Dendritic cell treated with granulocyte-macrophage colony-stimulating factor and Interleukin-4, amounts not matched to agents 40 ng/mL and 50 ng/mL, for 4 days (primary cell): Measurements from ENCODE around the gene ABCC4.

Experiments
- H3K27ac Mint-ChIP-seq: one replicate; pipeline ENCODE4 v1.8.0; 2022; ENCODE audit warnings: mild to moderate bottlenecking, mixed read lengths
- H3K27me3 Mint-ChIP-seq: one replicate; pipeline ENCODE4 v1.8.0; 2022; ENCODE audit warnings: mild to moderate bottlenecking, mixed read lengths
- H3K36me3 Mint-ChIP-seq: one replicate; pipeline ENCODE4 v1.8.0; 2022; ENCODE audit warnings: low read depth, mixed read lengths
- H3K4me1 Mint-ChIP-seq: one replicate; pipeline ENCODE4 v1.8.0; 2022; ENCODE audit warnings: low read depth, mixed read lengths
- H3K4me3 Mint-ChIP-seq: one replicate; pipeline ENCODE4 v1.8.0; 2022; ENCODE audit warnings: mild to moderate bottlenecking, moderate library complexity, mixed read lengths
- H3K9me3 Mint-ChIP-seq: one replicate; pipeline ENCODE4 v1.8.0; 2022; ENCODE audit warnings: mixed read lengths
- intact Hi-C: fragments of 100-400 bp; cut with micrococcal nuclease; formaldehyde crosslinking; loops from one replicate; pipeline ENCODE4 v1.15.0; 2022

ABCC4 gene

DNA sequence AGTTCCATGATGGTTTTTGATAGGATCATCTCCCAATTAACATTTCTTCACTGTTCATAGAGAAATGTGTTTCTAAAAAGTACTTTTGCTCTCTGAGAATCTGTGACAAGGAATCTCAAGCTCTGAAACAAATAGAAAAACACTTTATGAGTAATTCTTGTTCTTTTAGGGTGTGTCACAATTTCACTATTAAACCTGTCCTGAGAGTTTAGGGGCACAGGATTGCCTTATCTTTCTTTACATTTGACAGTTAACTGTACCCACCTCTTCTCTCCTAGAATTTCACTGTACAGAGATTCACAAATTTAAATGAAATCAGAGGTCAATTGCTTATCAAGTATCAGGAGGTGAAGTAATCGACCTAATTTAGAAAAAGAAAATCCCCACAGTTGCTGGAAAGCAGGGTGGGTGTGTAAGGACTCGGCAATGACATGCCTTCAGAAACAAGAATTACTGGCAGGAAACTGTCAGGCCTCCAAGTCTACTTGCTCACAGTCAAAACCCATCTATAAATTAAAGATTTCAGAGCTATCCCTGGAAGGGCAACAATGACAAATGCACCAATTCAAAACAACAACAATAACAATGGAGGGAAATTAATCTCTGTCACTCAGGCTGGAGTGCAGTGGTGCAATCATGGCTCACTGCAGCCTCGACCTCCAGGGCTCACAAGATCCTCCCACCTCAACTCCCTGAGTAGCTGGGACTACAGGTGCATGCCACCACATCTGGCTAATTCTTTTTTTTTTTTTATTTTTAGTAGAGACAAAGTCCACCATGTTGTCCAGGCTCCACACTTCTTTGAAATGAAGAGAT lies 250.2 kb downstream of the ABCC4 start:
- Mint-ChIP-seq H3K27ac (no peak overlapping the region), H3K4me3 (no peak overlapping the region), H3K27me3 (no peaks in the 10 kb centered on the region), H3K36me3 (peaks cover 5% of the 10 kb centered on the region), H3K9me3 (no peaks in the 10 kb centered on the region), H3K4me1 (no peaks in the 10 kb centered on the region)
- intact Hi-C loops: no loop called here

DNA sequence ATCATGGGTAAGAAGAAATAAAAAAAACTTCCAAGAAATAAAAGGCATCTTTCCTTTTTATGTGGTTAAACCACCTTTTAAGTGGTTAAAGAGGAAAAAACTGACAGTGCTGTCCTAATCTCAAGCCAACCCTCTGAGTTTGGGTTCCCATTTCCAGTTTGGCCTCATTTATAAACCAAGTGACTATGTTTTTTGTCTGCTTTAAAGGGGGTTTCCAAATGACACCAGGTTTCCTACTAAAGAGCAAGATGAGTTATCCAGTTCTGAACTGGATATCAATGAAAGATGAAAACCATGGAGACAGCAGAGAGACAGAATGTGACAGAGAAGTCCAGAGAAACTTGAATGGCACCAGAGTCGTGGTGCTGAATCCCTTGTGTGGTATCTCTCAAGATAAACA lies 251.5 kb downstream of the ABCC4 start:
- no peak overlapping the region for H3K4me3 Mint-ChIP-seq
- H3K36me3 Mint-ChIP-seq: peaks cover 5% of the 10 kb centered on the region
- H3K9me3 Mint-ChIP-seq: no peaks in the 10 kb centered on the region
- no peaks in the 10 kb centered on the region for H3K27me3 Mint-ChIP-seq
- intact Hi-C loops: no loop called here
- H3K4me1 Mint-ChIP-seq: no peaks in the 10 kb centered on the region
- H3K27ac Mint-ChIP-seq: no peak overlapping the region

DNA sequence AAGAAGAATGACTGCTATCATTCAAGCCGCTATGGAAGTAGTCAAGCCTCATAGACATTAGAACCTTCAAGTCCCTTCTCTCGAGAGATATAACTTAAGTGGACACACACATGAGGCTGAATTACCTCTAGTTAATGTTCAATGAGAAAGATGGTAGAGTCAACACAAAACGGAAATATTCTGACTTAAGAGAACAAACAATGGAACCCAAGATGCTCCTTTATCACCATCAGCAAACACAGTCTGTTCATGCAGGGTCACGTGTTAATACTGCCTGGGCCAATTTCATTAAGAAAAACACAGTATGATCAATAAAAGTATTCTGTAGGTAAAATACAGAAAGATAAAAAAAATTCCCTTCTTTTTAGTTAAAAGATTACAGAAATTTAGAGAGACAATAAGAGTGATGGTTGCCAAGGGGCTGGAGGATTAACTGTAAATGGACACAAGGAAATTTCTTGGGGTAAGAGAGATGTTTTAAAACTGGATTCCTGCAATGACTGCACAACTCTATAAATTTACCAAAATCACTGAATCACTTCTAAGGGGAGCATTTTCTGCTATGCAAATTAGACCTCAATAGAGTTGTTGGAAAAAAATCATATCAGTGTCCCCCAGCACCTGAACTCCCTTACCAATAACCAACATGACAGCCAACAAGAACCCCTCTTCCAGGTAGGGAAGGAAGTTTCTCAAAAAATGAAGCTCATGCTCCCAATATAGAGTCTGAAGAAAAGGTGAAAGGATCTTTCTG lies 256.6 kb downstream of the ABCC4 start:
- Mint-ChIP-seq H3K27me3 (no peaks in the 10 kb centered on the region), H3K27ac (no peak overlapping the region), H3K4me3 (no peak overlapping the region), H3K36me3 (peaks cover 42% of the 10 kb centered on the region), H3K4me1 (no peaks in the 10 kb centered on the region), H3K9me3 (no peaks in the 10 kb centered on the region)
- intact Hi-C loops: no loop called here

DNA sequence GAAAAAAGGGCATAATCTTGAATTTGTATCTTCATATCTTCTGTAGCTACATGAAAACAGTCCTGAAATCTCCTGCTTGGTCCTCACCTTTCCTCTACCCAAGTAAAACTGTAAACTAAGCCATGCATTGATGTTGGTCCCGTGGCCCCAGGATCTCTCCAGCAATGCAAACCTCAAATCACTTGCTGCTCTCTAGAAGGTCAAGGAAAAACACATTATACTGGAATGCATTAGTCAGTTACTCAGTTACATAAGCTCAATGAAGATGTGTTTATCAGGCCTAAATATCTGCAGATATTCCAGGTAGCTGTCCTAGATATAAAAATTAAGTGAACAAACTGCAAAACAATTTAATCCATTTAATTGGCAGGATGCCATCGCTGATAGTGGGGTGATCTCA lies 261.8 kb downstream of the ABCC4 start:
- no peak overlapping the region for H3K4me3 Mint-ChIP-seq
- H3K27me3 Mint-ChIP-seq: no peaks in the 10 kb centered on the region
- no peaks in the 10 kb centered on the region for H3K4me1 Mint-ChIP-seq
- H3K27ac Mint-ChIP-seq: no peak overlapping the region
- intact Hi-C loops: no loop called here
- peaks cover 52% of the 10 kb centered on the region for H3K36me3 Mint-ChIP-seq
- H3K9me3 Mint-ChIP-seq: no peaks in the 10 kb centered on the region

DNA sequence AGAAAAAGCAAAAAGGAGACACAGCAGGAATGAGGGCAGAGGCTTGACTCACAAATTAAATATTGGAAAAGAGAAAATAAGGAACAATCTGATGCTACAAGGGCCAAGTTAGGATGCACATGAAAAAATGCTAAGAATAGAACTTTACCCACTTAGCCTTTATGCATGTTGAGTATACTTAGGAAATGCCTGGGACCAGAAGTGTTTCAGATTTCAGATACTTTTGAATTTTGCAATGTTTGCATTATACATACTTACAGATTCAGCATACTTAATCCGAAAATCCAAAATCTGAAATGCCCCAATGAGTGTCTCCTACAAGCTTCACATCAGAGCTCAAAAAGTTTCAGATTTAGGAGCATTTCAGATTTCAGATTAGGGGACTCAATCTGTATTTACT lies 262.3 kb downstream of the ABCC4 start:
- no peaks in the 10 kb centered on the region for H3K9me3 Mint-ChIP-seq
- H3K4me1 Mint-ChIP-seq: no peaks in the 10 kb centered on the region
- peaks cover 57% of the 10 kb centered on the region for H3K36me3 Mint-ChIP-seq
- no peaks in the 10 kb centered on the region for H3K27me3 Mint-ChIP-seq
- H3K27ac Mint-ChIP-seq: no peak overlapping the region
- intact Hi-C loops: no loop called here
- H3K4me3 Mint-ChIP-seq: no peak overlapping the region

DNA sequence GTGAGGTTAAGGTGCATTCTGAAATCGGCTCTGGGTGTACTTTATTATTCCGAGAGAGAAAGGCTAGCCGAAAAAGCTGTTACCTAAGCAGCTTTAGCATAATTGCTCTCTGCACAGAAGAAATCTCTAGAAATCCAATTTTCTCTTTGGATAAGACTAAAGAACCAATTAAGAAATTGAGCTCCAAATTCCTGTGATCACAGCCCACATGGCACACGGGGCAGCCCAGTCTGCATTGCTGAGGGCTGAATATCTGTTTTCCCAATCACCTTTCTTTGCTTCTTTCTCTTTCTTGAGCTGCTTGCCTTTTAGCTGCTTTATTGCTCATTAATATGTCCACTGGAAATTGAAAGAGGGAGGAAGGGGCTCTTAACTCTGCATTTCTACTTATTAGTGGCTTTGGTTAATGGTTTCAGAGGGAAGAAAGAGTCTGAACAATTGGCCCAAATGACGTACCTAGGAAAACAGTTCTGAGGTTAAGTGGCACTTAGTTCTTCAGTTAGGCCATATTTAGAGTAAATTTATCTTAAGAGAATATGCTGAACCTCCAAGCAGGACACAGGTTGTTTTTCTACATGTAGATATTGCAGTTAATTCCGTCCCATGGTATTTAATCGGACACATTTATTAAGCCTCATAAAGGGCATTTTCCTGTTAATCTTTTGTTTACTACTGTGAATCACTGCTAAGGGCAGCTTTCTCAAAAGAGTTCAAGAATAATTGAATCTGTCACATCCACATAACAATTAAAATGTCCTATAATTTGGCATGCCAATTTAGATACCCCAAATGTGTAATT lies 265.7 kb downstream of the ABCC4 start:
- Mint-ChIP-seq H3K27ac (no peak overlapping the region), H3K4me1 (no peaks in the 10 kb centered on the region), H3K4me3 (no peak overlapping the region), H3K27me3 (no peaks in the 10 kb centered on the region), H3K9me3 (no peaks in the 10 kb centered on the region), H3K36me3 (peaks cover 33% of the 10 kb centered on the region)
- intact Hi-C loops: no loop called here

DNA sequence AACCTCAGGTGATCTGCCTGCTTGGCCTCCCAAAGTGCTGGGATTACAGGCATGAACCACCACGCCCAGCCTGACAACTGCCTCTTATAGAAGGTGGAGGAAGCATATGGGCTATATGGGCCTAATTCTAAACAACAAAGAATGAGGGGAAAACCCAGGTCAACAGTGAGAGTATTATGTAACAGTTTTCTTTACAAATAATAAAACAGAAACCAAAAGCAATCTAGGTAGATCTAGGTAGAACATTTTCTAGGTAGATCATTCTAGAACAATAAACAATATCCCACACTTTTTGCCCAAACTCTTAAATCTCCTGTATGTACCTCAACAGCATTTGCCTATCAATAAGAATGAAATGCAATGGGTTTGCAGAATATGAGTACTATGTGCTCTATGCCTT lies 267.4 kb downstream of the ABCC4 start:
- Mint-ChIP-seq H3K27me3 (no peaks in the 10 kb centered on the region), H3K4me1 (no peaks in the 10 kb centered on the region), H3K9me3 (no peaks in the 10 kb centered on the region), H3K36me3 (peaks cover 24% of the 10 kb centered on the region), H3K27ac (no peak overlapping the region), H3K4me3 (no peak overlapping the region)
- intact Hi-C loops: no loop called here

DNA sequence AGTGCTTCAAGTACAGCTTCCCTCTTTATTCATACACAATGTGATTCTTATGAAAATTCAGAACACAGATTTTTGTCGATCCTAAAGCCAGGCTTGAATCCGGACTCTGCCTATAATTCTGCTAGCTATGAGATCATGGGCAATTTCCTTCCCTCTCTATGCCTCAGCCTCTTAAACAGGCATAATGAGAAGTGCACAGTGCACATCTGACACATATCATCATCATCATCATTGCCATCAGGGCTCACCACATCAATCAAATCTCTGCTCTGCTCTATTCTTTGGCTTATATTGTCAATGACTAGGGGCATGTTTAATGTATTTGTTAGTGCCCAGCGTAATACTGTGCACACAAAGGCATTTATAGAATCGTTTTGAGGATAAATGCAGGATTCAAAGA lies 269.1 kb downstream of the ABCC4 start:
- no peaks in the 10 kb centered on the region for H3K4me1 Mint-ChIP-seq
- no peaks in the 10 kb centered on the region for H3K27me3 Mint-ChIP-seq
- peaks cover 20% of the 10 kb centered on the region for H3K36me3 Mint-ChIP-seq

DNA sequence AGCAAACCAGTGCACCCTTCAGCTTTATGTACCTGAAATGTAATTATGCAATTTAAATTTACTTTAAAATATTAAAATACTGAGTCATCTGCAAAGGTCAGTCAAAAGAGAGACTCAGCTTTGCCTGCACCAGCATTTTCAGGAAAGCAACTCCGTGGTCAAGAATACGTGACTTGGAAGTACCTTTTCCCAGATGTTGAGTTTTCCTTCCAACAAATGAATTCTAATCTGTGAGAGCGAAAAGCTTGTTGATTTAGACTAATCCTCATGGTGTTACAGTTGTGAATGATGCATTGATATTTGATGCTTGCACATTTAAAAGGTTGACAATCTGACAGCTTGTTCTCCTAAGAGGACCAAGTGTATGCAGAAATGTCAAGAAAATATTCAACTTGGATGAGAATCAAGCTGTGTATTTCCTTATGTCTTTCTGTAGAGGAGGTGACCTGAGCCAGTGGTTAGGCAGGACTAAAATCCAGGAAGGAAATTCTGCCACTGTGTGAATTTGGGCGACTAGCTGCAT lies 270.4 kb downstream of the ABCC4 start:
- H3K27ac Mint-ChIP-seq: no peak overlapping the region
- intact Hi-C loops: no loop called here
- no peaks in the 10 kb centered on the region for H3K27me3 Mint-ChIP-seq
- no peaks in the 10 kb centered on the region for H3K9me3 Mint-ChIP-seq
- no peak overlapping the region for H3K4me3 Mint-ChIP-seq
- peaks cover 20% of the 10 kb centered on the region for H3K36me3 Mint-ChIP-seq
- no peaks in the 10 kb centered on the region for H3K4me1 Mint-ChIP-seq

More for the DNA sequence above, 269.1 kb downstream of the ABCC4 start:
- Mint-ChIP-seq H3K27ac (no peak overlapping the region), H3K9me3 (no peaks in the 10 kb centered on the region), H3K4me3 (no peak overlapping the region)
- intact Hi-C loops: no loop called here

DNA sequence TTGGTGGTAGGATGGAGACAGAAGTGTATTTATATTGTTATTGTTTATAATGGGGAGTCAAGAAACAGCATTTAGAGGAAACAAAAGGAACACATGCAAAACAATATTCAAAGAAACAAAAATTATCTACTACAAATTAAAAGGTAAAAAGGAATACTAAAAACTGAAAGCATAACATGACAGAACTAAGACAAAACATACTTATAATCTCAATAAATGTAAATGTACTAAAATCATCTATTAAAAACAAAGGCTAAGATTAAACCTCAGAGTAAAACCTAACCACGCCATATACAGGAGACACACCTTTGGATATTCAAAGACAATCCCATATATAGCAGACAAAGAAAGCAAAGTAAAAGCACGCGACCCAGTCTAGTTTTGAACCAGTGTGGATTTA lies 273.6 kb downstream of the ABCC4 start:
- intact Hi-C loops: no loop called here
- no peaks in the 10 kb centered on the region for H3K9me3 Mint-ChIP-seq

DNA sequence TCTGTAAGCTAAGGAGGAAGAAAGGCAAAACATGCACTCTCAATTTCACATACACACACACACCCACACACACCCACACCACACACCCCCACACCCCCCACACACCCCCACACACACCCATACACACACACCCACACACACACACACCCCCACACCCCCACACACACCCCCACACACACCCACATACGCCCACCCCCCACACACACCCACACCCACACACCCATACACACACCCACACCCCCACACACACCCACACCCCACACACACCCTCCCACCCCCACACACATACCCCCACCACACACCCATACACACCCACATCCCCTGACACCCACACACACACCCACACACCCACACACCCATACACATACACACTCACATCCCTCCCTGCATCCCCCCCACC lies 276.1 kb downstream of the ABCC4 start:
- intact Hi-C loops: no loop called here
- Mint-ChIP-seq H3K4me1 (no peaks in the 10 kb centered on the region), H3K27ac (no peak overlapping the region)

More for the DNA sequence above, 273.6 kb downstream of the ABCC4 start:
- no peaks in the 10 kb centered on the region for H3K27me3 Mint-ChIP-seq
- H3K36me3 Mint-ChIP-seq: peaks cover 13% of the 10 kb centered on the region
- no peak overlapping the region for H3K4me3 Mint-ChIP-seq
- H3K27ac Mint-ChIP-seq: no peak overlapping the region
- H3K4me1 Mint-ChIP-seq: no peaks in the 10 kb centered on the region

DNA sequence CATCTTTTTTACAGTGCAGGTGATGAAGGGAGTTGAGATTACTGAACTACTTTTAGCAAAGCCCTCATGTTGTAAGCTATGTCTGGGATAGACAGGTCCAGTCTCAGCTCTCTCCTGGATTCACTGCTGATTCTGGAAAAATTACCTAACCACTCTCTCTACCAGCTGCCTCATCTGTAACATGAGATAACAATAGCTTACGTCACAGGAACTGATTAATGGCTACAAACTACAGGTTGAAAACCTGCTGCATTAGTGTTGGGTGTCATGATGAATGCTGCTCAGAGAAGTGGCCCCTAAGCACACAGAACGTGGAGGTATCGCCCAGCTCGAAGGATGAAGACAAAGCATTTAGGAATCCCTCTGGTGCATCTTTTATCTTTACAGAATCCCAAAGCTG lies 277.8 kb downstream of the ABCC4 start:
- H3K4me3 Mint-ChIP-seq: no peak overlapping the region
- H3K27me3 Mint-ChIP-seq: no peaks in the 10 kb centered on the region
- intact Hi-C loops: no loop called here
- no peak overlapping the region for H3K27ac Mint-ChIP-seq
- H3K4me1 Mint-ChIP-seq: no peaks in the 10 kb centered on the region
- peaks cover 8% of the 10 kb centered on the region for H3K36me3 Mint-ChIP-seq
- H3K9me3 Mint-ChIP-seq: no peaks in the 10 kb centered on the region

More for the DNA sequence above, 276.1 kb downstream of the ABCC4 start:
- H3K9me3 Mint-ChIP-seq: no peaks in the 10 kb centered on the region
- H3K27me3 Mint-ChIP-seq: no peaks in the 10 kb centered on the region
- no peak overlapping the region for H3K4me3 Mint-ChIP-seq
- H3K36me3 Mint-ChIP-seq: peaks cover 13% of the 10 kb centered on the region

DNA sequence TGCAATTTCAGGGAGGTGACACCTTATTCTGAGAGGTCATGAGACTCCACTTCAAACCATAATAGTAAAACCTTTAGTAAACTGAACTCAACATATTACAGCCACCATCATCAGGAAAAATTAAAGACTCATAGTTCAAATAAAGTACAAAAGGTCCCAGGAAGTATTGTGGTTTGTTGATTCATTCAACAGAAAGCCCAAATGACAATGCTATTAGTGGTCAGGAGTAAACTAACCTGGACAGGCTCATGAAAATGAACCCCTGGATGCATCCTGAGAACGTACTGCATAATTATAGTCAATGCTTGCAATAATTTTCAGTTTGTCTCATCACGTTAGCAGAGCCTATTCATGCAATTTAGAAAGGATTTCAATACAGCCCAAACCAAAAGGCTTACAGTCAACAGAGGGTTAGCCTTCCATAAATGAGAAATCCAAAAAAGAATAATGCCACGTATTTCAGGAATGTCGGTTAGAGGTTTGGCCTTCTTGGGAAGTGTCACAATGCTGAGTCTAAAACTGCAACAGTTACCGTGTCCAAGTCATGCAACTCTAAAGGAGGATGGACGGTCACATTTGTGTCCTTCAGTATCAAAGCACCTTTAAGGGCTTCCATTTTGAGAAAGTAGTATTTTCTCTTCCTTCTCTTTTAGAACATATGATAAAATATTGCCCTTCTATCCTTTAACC lies 280.8 kb downstream of the ABCC4 start:
- Mint-ChIP-seq H3K27ac (no peak overlapping the region), H3K4me3 (no peak overlapping the region), H3K36me3 (peaks cover 6% of the 10 kb centered on the region), H3K27me3 (no peaks in the 10 kb centered on the region), H3K4me1 (no peaks in the 10 kb centered on the region), H3K9me3 (no peaks in the 10 kb centered on the region)
- intact Hi-C loops: no loop called here
